Astrocyte (in vitro differentiated cells and primary cell): ENCODE data around the gene DNAH14. TPM values are rescaled to one million over a fixed set of nuclear protein-coding genes. Genes with fewer than 3 reads are reported as not detected.

Experiments
- DNase-seq: peaks from one replicate; pipeline ENCODE4 v3.0.0-alpha.2; 2010; ENCODE audit warnings: low read depth
- FAIRE-seq: peaks from 2 replicates; lab custom pipeline; 2011; peaks lifted over from hg19 to GRCh38; lab: Jason Lieb, UNC
- H2AFZ ChIP-seq: 2 replicates; pipeline ENCODE4 v1.6.0; 2012; ENCODE audit warnings: low read depth, low read length, inconsistent platforms
- H3K27ac ChIP-seq: 2 replicates; pipeline ENCODE4 v1.5.1; 2011; ENCODE audit warnings: low read depth, low read length, inconsistent platforms
- H3K27me3 ChIP-seq: 2 replicates; pipeline ENCODE4 v1.6.0; 2011; ENCODE audit warnings: low read length, inconsistent platforms; ENCODE audit not compliant: insufficient read depth
- H3K36me3 ChIP-seq: 2 replicates; pipeline ENCODE4 v1.5.1; 2011; ENCODE audit warnings: low read length, inconsistent platforms; ENCODE audit not compliant: insufficient read depth
- H3K4me1 ChIP-seq: 2 replicates; pipeline ENCODE4 v1.5.1; 2011; ENCODE audit warnings: low read length, inconsistent platforms; ENCODE audit not compliant: insufficient read depth
- H3K4me2 ChIP-seq: 2 replicates; pipeline ENCODE4 v1.6.0; 2012; ENCODE audit warnings: low read length, inconsistent platforms
- H3K4me3 ChIP-seq: 2 replicates; pipeline ENCODE4 v1.5.1; 2011; ENCODE audit warnings: low read depth, mild to moderate bottlenecking, low read length, inconsistent platforms; ENCODE audit not compliant: insufficient read depth
- H3K79me2 ChIP-seq: 2 replicates; pipeline ENCODE4 v1.6.0; 2012; ENCODE audit warnings: mild to moderate bottlenecking, low read length, inconsistent platforms; ENCODE audit not compliant: insufficient read depth
- H3K9ac ChIP-seq: 2 replicates; pipeline ENCODE4 v1.6.0; 2012; ENCODE audit warnings: mild to moderate bottlenecking, low read length, inconsistent platforms
- H3K9me3 ChIP-seq: 2 replicates; pipeline ENCODE4 v1.5.1; 2012; ENCODE audit warnings: low read depth, mild to moderate bottlenecking, low read length, inconsistent platforms; ENCODE audit not compliant: insufficient read depth
- H4K20me1 ChIP-seq: 2 replicates; pipeline ENCODE4 v1.6.0; 2012; ENCODE audit warnings: low read length, inconsistent platforms; ENCODE audit not compliant: insufficient read depth
- H3K27ac Mint-ChIP-seq: one replicate; pipeline ENCODE4 v1.8.0; 2021; ENCODE audit warnings: mild to moderate bottlenecking, mixed read lengths; ENCODE audit not compliant: unreplicated experiment
- H3K27me3 Mint-ChIP-seq: one replicate; pipeline ENCODE4 v1.8.0; 2021; ENCODE audit warnings: low read depth, mixed read lengths; ENCODE audit not compliant: unreplicated experiment
- H3K36me3 Mint-ChIP-seq: one replicate; pipeline ENCODE4 v1.8.0; 2021; ENCODE audit warnings: low read depth, mixed read lengths; ENCODE audit not compliant: unreplicated experiment
- H3K4me1 Mint-ChIP-seq: one replicate; pipeline ENCODE4 v1.8.0; 2021; ENCODE audit warnings: low read depth, mixed read lengths; ENCODE audit not compliant: unreplicated experiment
- H3K4me3 Mint-ChIP-seq: one replicate; pipeline ENCODE4 v1.8.0; 2021; ENCODE audit warnings: mild to moderate bottlenecking, moderate library complexity, mixed read lengths; ENCODE audit not compliant: unreplicated experiment
- H3K9me3 Mint-ChIP-seq: one replicate; pipeline ENCODE4 v1.8.0; 2021; ENCODE audit warnings: mild to moderate bottlenecking, mixed read lengths; ENCODE audit not compliant: unreplicated experiment
- CTCF ChIP-seq: IDR thresholded peaks from 2 replicates; pipeline ENCODE4 v1.5.1; 2011; ENCODE audit warnings: low read depth, mild to moderate bottlenecking, inconsistent platforms, low read length, moderate library complexity; ENCODE audit not compliant: insufficient read depth
- EZH2 ChIP-seq: IDR thresholded peaks from 2 replicates; pipeline ENCODE4 v1.6.1; 2012; ENCODE audit warnings: mild to moderate bottlenecking, low read length, inconsistent platforms; ENCODE audit not compliant: insufficient read depth
- total RNA-seq: library from RNA; stranded (reverse); gene quantifications from 2 replicates; pipeline ENCODE4 v1.2.1, GENCODE V29; 2021

DNAH14 gene
- total RNA-seq, 1 donor from 2014 or later: 21.2 TPM

- no peak overlapping the region for H2AFZ ChIP-seq
- no peaks in the 10 kb centered on the region for H3K9me3 ChIP-seq
- H3K27me3 ChIP-seq: no peaks in the 10 kb centered on the region
- H3K36me3 ChIP-seq: no peaks in the 10 kb centered on the region
- Mint-ChIP-seq H3K27me3 (peaks cover 3% of the 10 kb centered on the region), H3K4me1 (no peaks in the 10 kb centered on the region), H3K9me3 (no peaks in the 10 kb centered on the region), H3K27ac (no peak overlapping the region), H3K4me3 (no peak overlapping the region), H3K36me3 (no peaks in the 10 kb centered on the region)
- no peak overlapping the region for H3K9ac ChIP-seq
- H3K27ac ChIP-seq: no peak overlapping the region
- DNase-seq: no peak
- no peaks in the 10 kb centered on the region for H3K79me2 ChIP-seq
- no peak for FAIRE-seq
- TF ChIP-seq CTCF (no peak), EZH2 (no peak)
- no peak overlapping the region for H3K4me2 ChIP-seq
- no peaks in the 10 kb centered on the region for H3K4me1 ChIP-seq
- H4K20me1 ChIP-seq: no peaks in the 10 kb centered on the region
- no peak overlapping the region for H3K4me3 ChIP-seq
Measured at GRCh38 chr1:225366552-225366951, 437.1 kb downstream of the DNAH14 start.

- H3K27ac ChIP-seq: no peak overlapping the region
- no peak overlapping the region for H3K4me2 ChIP-seq
- H2AFZ ChIP-seq: no peak overlapping the region
- H3K27ac Mint-ChIP-seq: no peak overlapping the region
- no peak overlapping the region for H3K9ac ChIP-seq
- no peak for FAIRE-seq
- H3K9me3 ChIP-seq: no peaks in the 10 kb centered on the region
- H3K36me3 ChIP-seq: no peaks in the 10 kb centered on the region
- TF ChIP-seq CTCF (no peak), EZH2 (no peak)
- H3K4me3 ChIP-seq: no peak overlapping the region
- no peaks in the 10 kb centered on the region for H4K20me1 ChIP-seq
- H3K27me3 ChIP-seq: no peaks in the 10 kb centered on the region
- H3K27me3 Mint-ChIP-seq: peaks cover 3% of the 10 kb centered on the region
- H3K9me3 Mint-ChIP-seq: no peaks in the 10 kb centered on the region
- H3K4me3 Mint-ChIP-seq: no peak overlapping the region
- H3K4me1 ChIP-seq: no peaks in the 10 kb centered on the region
- no peaks in the 10 kb centered on the region for H3K36me3 Mint-ChIP-seq
- no peak for DNase-seq
- no peaks in the 10 kb centered on the region for H3K79me2 ChIP-seq
- no peaks in the 10 kb centered on the region for H3K4me1 Mint-ChIP-seq
Measured at GRCh38 chr1:225368036-225368552, 438.6 kb downstream of the DNAH14 start.

- no peaks in the 10 kb centered on the region for H3K9me3 ChIP-seq
- Mint-ChIP-seq H3K9me3 (no peaks in the 10 kb centered on the region), H3K4me1 (no peaks in the 10 kb centered on the region), H3K27me3 (peaks cover 3% of the 10 kb centered on the region), H3K27ac (no peak overlapping the region), H3K36me3 (no peaks in the 10 kb centered on the region), H3K4me3 (no peak overlapping the region)
- no peaks in the 10 kb centered on the region for H3K36me3 ChIP-seq
- no peaks in the 10 kb centered on the region for H4K20me1 ChIP-seq
- no peak for FAIRE-seq
- no peaks in the 10 kb centered on the region for H3K27me3 ChIP-seq
- no peak overlapping the region for H3K4me3 ChIP-seq
- no peak overlapping the region for H3K4me2 ChIP-seq
- no peak overlapping the region for H3K9ac ChIP-seq
- no peak for DNase-seq
- H3K4me1 ChIP-seq: no peaks in the 10 kb centered on the region
- no peak overlapping the region for H3K27ac ChIP-seq
- TF ChIP-seq EZH2 (no peak), CTCF (no peak)
- no peaks in the 10 kb centered on the region for H3K79me2 ChIP-seq
- H2AFZ ChIP-seq: no peak overlapping the region
Measured at GRCh38 chr1:225371366-225372010, 442.0 kb downstream of the DNAH14 start.
